ENCODE data around the gene ADAMTSL3. TPM values are rescaled to one million over a fixed set of nuclear protein-coding genes. Genes with fewer than 3 reads are reported as not detected.

The ADAMTSL3 gene
- total and polyA plus RNA-seq, 7 donors: 0.60 to 40.7 (median 32.6) TPM; not detected in 1

DNA sequence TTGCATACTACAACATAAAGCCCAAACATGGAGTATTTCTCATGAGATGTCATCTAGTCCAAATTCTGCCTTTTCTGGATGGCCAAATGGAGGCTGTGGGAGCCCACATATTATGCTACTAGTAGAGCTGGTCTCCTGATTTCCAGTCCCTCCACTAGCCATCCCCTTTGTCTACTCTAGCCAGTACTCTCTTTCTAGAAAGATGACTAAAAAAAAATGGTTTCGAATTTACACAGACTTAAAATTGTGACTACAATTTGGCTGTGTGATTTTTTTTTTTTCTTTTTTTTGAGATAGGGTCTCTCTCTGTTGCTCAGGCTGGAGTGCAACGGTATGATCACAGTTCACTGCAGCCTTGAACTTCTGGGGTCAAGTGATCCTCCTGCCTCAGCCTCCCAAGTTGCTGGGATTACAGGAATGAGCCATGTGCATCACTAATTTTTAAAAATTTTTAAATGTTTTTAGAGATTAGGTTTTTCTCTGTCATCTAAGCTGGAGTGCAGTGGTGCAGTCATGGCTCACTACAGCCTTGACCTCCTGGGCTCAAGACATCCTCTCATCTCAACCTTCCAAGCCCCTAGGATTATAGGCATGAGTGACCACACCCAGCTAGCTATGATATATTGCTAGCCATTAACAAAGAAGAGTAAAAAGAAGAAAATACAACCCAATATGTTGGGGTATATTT lies 273.9 kb downstream of the ADAMTSL3 start:
- Histone ChIP-seq H3K4me3 (no peak overlapping the region), H3K36me3 (peaks cover 0 to 21% (median 3%) of the 10 kb centered on the region in 4 donors), H3K27ac (no peak overlapping the region), H3K4me1 (peaks cover 0 to 30% (median 27%) of the 10 kb centered on the region in 4 donors), H3K9me3 (no peaks in the 10 kb centered on the region), H3K27me3 (no peaks in the 10 kb centered on the region)
- no peak for TF ChIP-seq EP300 (IDR thresholded peaks at IDR 0.05)
- TF ChIP-seq POLR2A (IDR thresholded peaks at IDR 0.05): no peak
- TF ChIP-seq, protein P1, sequence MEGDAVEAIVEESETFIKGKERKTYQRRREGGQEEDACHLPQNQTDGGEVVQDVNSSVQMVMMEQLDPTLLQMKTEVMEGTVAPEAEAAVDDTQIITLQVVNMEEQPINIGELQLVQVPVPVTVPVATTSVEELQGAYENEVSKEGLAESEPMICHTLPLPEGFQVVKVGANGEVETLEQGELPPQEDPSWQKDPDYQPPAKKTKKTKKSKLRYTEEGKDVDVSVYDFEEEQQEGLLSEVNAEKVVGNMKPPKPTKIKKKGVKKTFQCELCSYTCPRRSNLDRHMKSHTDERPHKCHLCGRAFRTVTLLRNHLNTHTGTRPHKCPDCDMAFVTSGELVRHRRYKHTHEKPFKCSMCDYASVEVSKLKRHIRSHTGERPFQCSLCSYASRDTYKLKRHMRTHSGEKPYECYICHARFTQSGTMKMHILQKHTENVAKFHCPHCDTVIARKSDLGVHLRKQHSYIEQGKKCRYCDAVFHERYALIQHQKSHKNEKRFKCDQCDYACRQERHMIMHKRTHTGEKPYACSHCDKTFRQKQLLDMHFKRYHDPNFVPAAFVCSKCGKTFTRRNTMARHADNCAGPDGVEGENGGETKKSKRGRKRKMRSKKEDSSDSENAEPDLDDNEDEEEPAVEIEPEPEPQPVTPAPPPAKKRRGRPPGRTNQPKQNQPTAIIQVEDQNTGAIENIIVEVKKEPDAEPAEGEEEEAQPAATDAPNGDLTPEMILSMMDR (IDR thresholded peaks at IDR 0.05): no peak
- TF ChIP-seq POLR2AphosphoS5 (IDR thresholded peaks at IDR 0.05): no peak
- 69 to 83% methylated on average over 2 of the region's 2 CpGs for WGBS, 2 donors
- DNase-seq: no peak
- intact Hi-C loops (cut with DNase I): no loop called here

DNA sequence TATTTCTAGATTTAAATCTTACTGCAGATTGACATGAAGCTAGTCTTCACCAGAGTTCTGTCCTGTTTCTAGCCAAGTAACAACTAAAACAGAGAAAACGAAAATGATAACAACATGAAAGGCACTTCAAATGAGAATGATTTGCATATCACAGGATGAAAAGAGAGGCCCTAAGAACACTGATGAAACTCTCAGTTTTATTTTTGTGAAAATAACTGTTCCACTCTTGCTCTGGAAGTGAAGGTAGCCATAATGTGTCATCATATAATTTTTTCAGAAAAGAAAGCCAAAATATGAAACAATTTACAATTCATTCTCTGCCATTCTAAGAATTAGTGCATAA lies 274.4 kb downstream of the ADAMTSL3 start:
- intact Hi-C loops (cut with DNase I): no loop called here
- 63 to 76% methylated on average over 1 of the region's 1 CpG for WGBS, 2 donors
- H3K9me3 ChIP-seq: no peaks in the 10 kb centered on the region

DNA sequence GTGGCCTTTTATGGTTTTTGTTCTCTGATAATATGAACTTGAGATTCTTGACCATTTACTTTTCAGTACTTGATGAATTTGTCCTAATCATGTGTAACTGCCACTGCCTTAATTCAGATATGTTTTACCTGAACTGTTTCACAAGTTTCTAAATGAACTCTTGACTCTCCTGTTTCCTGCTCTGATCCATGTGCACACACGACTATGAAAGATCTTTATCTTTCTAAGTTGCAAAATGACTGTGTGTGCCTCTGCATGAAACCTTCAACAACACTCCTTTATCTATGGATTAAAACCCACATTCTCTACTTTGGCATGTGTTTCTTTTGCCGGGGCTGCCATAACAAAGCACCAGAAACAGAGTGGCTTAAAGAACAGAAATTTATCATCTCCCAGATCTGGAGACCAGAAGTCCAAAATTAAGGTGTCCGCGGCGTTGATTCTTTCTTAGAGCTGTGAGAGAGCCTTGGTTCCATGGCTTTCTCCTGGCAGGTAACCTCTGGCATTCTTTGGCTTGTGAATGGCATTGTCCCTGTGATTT lies 275.0 kb downstream of the ADAMTSL3 start:
- TF ChIP-seq, protein P1 (IDR thresholded peaks at IDR 0.05): no peak
- no peak for TF ChIP-seq POLR2A (IDR thresholded peaks at IDR 0.05)
- TF ChIP-seq EP300 (IDR thresholded peaks at IDR 0.05): no peak
- no peak for TF ChIP-seq POLR2AphosphoS5 (IDR thresholded peaks at IDR 0.05)
- WGBS, 2 donors: 68 to 76% methylated on average over 5 of the region's 5 CpGs
- Histone ChIP-seq H3K27ac (peak overlapping the region in 2 of 4 donors; percentile 77), H3K27me3 (no peaks in the 10 kb centered on the region), H3K9me3 (no peaks in the 10 kb centered on the region), H3K4me3 (no peak overlapping the region), H3K4me1 (peaks cover 0 to 28% (median 26%) of the 10 kb centered on the region in 4 donors), H3K36me3 (peaks cover 0 to 16% (median 1%) of the 10 kb centered on the region in 4 donors)
- DNase-seq: no peak
- intact Hi-C loops (cut with DNase I): no loop called here

More for the DNA sequence above, 274.4 kb downstream of the ADAMTSL3 start:
- Histone ChIP-seq H3K36me3 (peaks cover 0 to 21% (median 3%) of the 10 kb centered on the region in 4 donors), H3K27ac (no peak overlapping the region), H3K27me3 (no peaks in the 10 kb centered on the region), H3K4me3 (no peak overlapping the region), H3K4me1 (peaks cover 0 to 28% (median 26%) of the 10 kb centered on the region in 4 donors)
- DNase-seq: no peak
- TF ChIP-seq POLR2A (IDR thresholded peaks at IDR 0.05) (no peak), EP300 (IDR thresholded peaks at IDR 0.05) (no peak), POLR2AphosphoS5 (IDR thresholded peaks at IDR 0.05) (no peak)
- TF ChIP-seq, protein P1 (IDR thresholded peaks at IDR 0.05): no peak

DNA sequence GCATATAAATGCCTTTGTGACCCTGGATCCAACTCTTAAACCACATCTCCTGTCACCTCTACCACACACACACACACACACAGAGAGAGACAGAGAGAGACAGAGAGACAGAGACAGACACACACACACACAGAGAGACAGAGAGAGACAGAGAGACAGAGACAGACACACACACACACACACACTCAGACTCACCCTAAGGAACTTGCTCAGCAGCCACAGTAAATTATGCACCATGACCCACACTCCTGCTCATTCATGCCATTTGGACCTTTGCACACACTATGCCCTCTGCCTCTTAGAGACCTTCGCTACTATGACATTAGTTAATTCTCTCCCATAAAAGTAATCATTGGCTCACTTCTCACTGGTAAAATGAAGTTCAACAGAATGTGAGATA lies 275.7 kb downstream of the ADAMTSL3 start:
- peaks cover 0 to 28% (median 26%) of the 10 kb centered on the region in 4 donors for H3K4me1 ChIP-seq
- H3K36me3 ChIP-seq: peaks cover 0 to 10% (median 0%) of the 10 kb centered on the region in 4 donors
- H3K4me3 ChIP-seq: no peak overlapping the region
- TF ChIP-seq EP300 (IDR thresholded peaks at IDR 0.05) (no peak), POLR2A (IDR thresholded peaks at IDR 0.05) (no peak), POLR2AphosphoS5 (IDR thresholded peaks at IDR 0.05) (no peak)
- TF ChIP-seq, protein P1 (IDR thresholded peaks at IDR 0.05): no peak
- H3K27ac ChIP-seq: peak overlapping the region in 3 of 4 donors; percentile 71 to 77 (median 77)
- intact Hi-C loops (cut with DNase I): loop anchor here (5.0 kb wide), 1 partner anchor 82 kb away; no protein-coding TSS in a partner anchor
- DNase-seq: no peak
- no peaks in the 10 kb centered on the region for H3K27me3 ChIP-seq
- 61 to 80% methylated on average over 1 of the region's 1 CpG for WGBS, 2 donors
- no peaks in the 10 kb centered on the region for H3K9me3 ChIP-seq

Data from sigmoid colon (tissue), 7 donors.